Measurements from ENCODE around the gene TNNI2. TPM values are rescaled to one million over a fixed set of nuclear protein-coding genes. Genes with fewer than 3 reads are reported as not detected.

The TNNI2 gene
- polyA plus RNA-seq, 1 donor from 2014 or later: not detected

GRCh38 chr11:1862588-1863351, 24.0 kb downstream of the TNNI2 start:
- TF ChIP-seq RAD21 (conservative IDR thresholded peaks at IDR 0.05) (no peak), REST (IDR thresholded peaks at IDR 0.05; ENCODE audit: borderline replicate concordance) (no peak), EZH2 (IDR thresholded peaks at IDR 0.05; ENCODE audit: borderline replicate concordance, insufficient read depth, low read length, poor library complexity, severe bottlenecking) (no peak), POLR2AphosphoS5 (IDR thresholded peaks at IDR 0.05) (no peak), CTCF (IDR thresholded peaks at IDR 0.05; ENCODE audit: poor library complexity, severe bottlenecking) (no peak), MXI1 (conservative IDR thresholded peaks at IDR 0.05; ENCODE audit: poor library complexity, severe bottlenecking) (no peak), EP300 (conservative IDR thresholded peaks at IDR 0.05; ENCODE audit: poor library complexity, severe bottlenecking) (no peak), TAF1 (IDR thresholded peaks at IDR 0.05; ENCODE audit: low read depth) (no peak), SMC3 (conservative IDR thresholded peaks at IDR 0.05; ENCODE audit: poor library complexity) (no peak)
- no peaks in the 10 kb centered on the region for H3F3A ChIP-seq (ENCODE audit: insufficient read depth, low read length, poor library complexity, severe bottlenecking)
- H3K9me3 ChIP-seq (ENCODE audit: low read length): no peaks in the 10 kb centered on the region
- H2AFZ ChIP-seq (ENCODE audit: low read depth, low read length): no peak overlapping the region
- H3K27me3 ChIP-seq (ENCODE audit: insufficient read depth, low read depth, low read length): no peaks in the 10 kb centered on the region
- no peaks in the 10 kb centered on the region for H4K20me1 ChIP-seq (ENCODE audit: insufficient read depth)
- H3K4me2 ChIP-seq (ENCODE audit: low read length): no peak overlapping the region
- H3K36me3 ChIP-seq (ENCODE audit: insufficient read depth, low read length): no peaks in the 10 kb centered on the region
- H3K9ac ChIP-seq (ENCODE audit: low read length): no peak overlapping the region
- no peak overlapping the region for H3K27ac ChIP-seq (ENCODE audit: low read length)
- H3K79me2 ChIP-seq (replicated peaks; ENCODE audit: insufficient read depth, low read length): no peaks in the 10 kb centered on the region
- H3K9me2 ChIP-seq (ENCODE audit: insufficient read depth, low read length): no peaks in the 10 kb centered on the region
- no peak overlapping the region for H3K4me3 ChIP-seq (ENCODE audit: low read length)

GRCh38 chr11:1863352-1864216, 24.8 kb downstream of the TNNI2 start:
- H3K36me3 ChIP-seq (ENCODE audit: insufficient read depth, low read length): no peaks in the 10 kb centered on the region
- no peaks in the 10 kb centered on the region for H4K20me1 ChIP-seq (ENCODE audit: insufficient read depth)
- H3K9me3 ChIP-seq (ENCODE audit: low read length): no peaks in the 10 kb centered on the region
- TF ChIP-seq CTCF (IDR thresholded peaks at IDR 0.05; ENCODE audit: poor library complexity, severe bottlenecking): no peak
- TF ChIP-seq EZH2 (IDR thresholded peaks at IDR 0.05; ENCODE audit: borderline replicate concordance, insufficient read depth, low read length, poor library complexity, severe bottlenecking): no peak
- no peak for TF ChIP-seq POLR2AphosphoS5 (IDR thresholded peaks at IDR 0.05)
- TF ChIP-seq RAD21 (conservative IDR thresholded peaks at IDR 0.05): no peak
- TF ChIP-seq REST (IDR thresholded peaks at IDR 0.05; ENCODE audit: borderline replicate concordance): no peak
- no peak for TF ChIP-seq TAF1 (IDR thresholded peaks at IDR 0.05; ENCODE audit: low read depth)
- no peak for TF ChIP-seq MXI1 (conservative IDR thresholded peaks at IDR 0.05; ENCODE audit: poor library complexity, severe bottlenecking)
- TF ChIP-seq SMC3 (conservative IDR thresholded peaks at IDR 0.05; ENCODE audit: poor library complexity): no peak
- no peak for TF ChIP-seq EP300 (conservative IDR thresholded peaks at IDR 0.05; ENCODE audit: poor library complexity, severe bottlenecking)
- H3K9me2 ChIP-seq (ENCODE audit: insufficient read depth, low read length): no peaks in the 10 kb centered on the region
- H3K79me2 ChIP-seq (replicated peaks; ENCODE audit: insufficient read depth, low read length): no peaks in the 10 kb centered on the region
- no peak overlapping the region for H3K27ac ChIP-seq (ENCODE audit: low read length)
- no peaks in the 10 kb centered on the region for H3F3A ChIP-seq (ENCODE audit: insufficient read depth, low read length, poor library complexity, severe bottlenecking)
- H3K9ac ChIP-seq (ENCODE audit: low read length): no peak overlapping the region
- no peak overlapping the region for H3K4me2 ChIP-seq (ENCODE audit: low read length)
- H3K27me3 ChIP-seq (ENCODE audit: insufficient read depth, low read depth, low read length): no peaks in the 10 kb centered on the region
- H2AFZ ChIP-seq (ENCODE audit: low read depth, low read length): no peak overlapping the region
- H3K4me3 ChIP-seq (ENCODE audit: low read length): no peak overlapping the region
